HepG2 (cell line): Measurements from ENCODE around the gene ZNF483. TPM values are rescaled to one million over a fixed set of nuclear protein-coding genes. Genes with fewer than 3 reads are reported as not detected.
A peak's percentile ranks its signal among the peaks of the same experiment; 100 is the strongest.

Source experiments
- MIER2 ChIP-seq: IDR thresholded peaks from 2 replicates; pipeline ENCODE4 v1.6.1; 2016; ENCODE audit warnings: missing biosample characterization, missing genetic modification reagents
- ZFP91 ChIP-seq: sonication (generic); formaldehyde crosslinking; IDR thresholded peaks from 2 replicates; pipeline ENCODE4 v1.9.0; 2022; ENCODE audit warnings: missing genetic modification reagents, mild to moderate bottlenecking, borderline replicate concordance
- ZNF260 ChIP-seq: sonication (generic); formaldehyde crosslinking; IDR thresholded peaks from 2 replicates; pipeline ENCODE4 v1.4.0; 2020; ENCODE audit warnings: missing genetic modification reagents, low read depth, mild to moderate bottlenecking, borderline replicate concordance
- polyA plus RNA-seq, 8 experiments: library from polyadenylated mRNA; depleted of rRNA in 3 of 8; stranded (reverse) in 7 of 8; unstranded in 1 of 8; fragments of >200 nt; fragmentation: Illumina TruSeq in 4 of 8; extraction: Trizol in 4 of 8; gene quantifications; 2 replicates each; pipeline versions ENCODE4 v1.2.1 to v1.2.3, GENCODE V29; 2011 to 2016; ENCODE audit warnings: low read depth in 4 of 8, missing spikeins in 1 of 8, mixed read lengths in 1 of 8; ENCODE audit not compliant: insufficient read depth in 1 of 8
- total RNA-seq, 5 experiments: library from RNA; depleted of rRNA; stranded (reverse); fragments of >200 nt; fragmentation: Illumina TruSeq; extraction: Trizol; gene quantifications; 2 replicates each; pipeline ENCODE4 v1.2.3, GENCODE V29; 2016; ENCODE audit warnings: low read depth in 1 of 5
- TF ChIP-seq, protein P1 (sequence below): fragments of 450-650 bp; IDR thresholded peaks from 2 replicates; pipeline ENCODE4 v1.6.1; 2017
- TF ChIP-seq, protein P2 (sequence below): IDR thresholded peaks from 2 replicates; pipeline ENCODE4 v1.6.1; 2016; ENCODE audit warnings: low read depth, missing genetic modification reagents, missing compliant biosample characterization

The ZNF483 gene
- total and polyA plus RNA-seq, 2 of the 13 experiments (the other 11 are each of a cell fraction or from before 2014, with no cell fraction given) = 2.0 to 9.5 TPM

- TF ChIP-seq, protein P1, sequence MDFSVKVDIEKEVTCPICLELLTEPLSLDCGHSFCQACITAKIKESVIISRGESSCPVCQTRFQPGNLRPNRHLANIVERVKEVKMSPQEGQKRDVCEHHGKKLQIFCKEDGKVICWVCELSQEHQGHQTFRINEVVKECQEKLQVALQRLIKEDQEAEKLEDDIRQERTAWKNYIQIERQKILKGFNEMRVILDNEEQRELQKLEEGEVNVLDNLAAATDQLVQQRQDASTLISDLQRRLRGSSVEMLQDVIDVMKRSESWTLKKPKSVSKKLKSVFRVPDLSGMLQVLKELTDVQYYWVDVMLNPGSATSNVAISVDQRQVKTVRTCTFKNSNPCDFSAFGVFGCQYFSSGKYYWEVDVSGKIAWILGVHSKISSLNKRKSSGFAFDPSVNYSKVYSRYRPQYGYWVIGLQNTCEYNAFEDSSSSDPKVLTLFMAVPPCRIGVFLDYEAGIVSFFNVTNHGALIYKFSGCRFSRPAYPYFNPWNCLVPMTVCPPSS = no peak
- TF ChIP-seq ZFP91 (CRISPR knock-in tag) (peak; percentile 53), ZNF260 (CRISPR knock-in tag) (no peak), MIER2 (CRISPR knock-in tag) (no peak)
- TF ChIP-seq, protein P2, sequence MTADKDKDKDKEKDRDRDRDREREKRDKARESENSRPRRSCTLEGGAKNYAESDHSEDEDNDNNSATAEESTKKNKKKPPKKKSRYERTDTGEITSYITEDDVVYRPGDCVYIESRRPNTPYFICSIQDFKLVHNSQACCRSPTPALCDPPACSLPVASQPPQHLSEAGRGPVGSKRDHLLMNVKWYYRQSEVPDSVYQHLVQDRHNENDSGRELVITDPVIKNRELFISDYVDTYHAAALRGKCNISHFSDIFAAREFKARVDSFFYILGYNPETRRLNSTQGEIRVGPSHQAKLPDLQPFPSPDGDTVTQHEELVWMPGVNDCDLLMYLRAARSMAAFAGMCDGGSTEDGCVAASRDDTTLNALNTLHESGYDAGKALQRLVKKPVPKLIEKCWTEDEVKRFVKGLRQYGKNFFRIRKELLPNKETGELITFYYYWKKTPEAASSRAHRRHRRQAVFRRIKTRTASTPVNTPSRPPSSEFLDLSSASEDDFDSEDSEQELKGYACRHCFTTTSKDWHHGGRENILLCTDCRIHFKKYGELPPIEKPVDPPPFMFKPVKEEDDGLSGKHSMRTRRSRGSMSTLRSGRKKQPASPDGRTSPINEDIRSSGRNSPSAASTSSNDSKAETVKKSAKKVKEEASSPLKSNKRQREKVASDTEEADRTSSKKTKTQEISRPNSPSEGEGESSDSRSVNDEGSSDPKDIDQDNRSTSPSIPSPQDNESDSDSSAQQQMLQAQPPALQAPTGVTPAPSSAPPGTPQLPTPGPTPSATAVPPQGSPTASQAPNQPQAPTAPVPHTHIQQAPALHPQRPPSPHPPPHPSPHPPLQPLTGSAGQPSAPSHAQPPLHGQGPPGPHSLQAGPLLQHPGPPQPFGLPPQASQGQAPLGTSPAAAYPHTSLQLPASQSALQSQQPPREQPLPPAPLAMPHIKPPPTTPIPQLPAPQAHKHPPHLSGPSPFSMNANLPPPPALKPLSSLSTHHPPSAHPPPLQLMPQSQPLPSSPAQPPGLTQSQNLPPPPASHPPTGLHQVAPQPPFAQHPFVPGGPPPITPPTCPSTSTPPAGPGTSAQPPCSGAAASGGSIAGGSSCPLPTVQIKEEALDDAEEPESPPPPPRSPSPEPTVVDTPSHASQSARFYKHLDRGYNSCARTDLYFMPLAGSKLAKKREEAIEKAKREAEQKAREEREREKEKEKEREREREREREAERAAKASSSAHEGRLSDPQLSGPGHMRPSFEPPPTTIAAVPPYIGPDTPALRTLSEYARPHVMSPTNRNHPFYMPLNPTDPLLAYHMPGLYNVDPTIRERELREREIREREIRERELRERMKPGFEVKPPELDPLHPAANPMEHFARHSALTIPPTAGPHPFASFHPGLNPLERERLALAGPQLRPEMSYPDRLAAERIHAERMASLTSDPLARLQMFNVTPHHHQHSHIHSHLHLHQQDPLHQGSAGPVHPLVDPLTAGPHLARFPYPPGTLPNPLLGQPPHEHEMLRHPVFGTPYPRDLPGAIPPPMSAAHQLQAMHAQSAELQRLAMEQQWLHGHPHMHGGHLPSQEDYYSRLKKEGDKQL (CRISPR knock-in tag) = no peak
Observed at GRCh38 chr9:111597852-111598732, 73.1 kb downstream of the ZNF483 start (continued).
